ENCODE results near the gene TMCC1. TPM values are rescaled to one million over a fixed set of nuclear protein-coding genes. Genes with fewer than 3 reads are reported as not detected.
A peak's percentile ranks its signal among the peaks of the same experiment; 100 is the strongest.

TMCC1 gene
- polyA plus RNA-seq, 1 of the 3 experiments (the other 2 are of a cell fraction): 7.2 TPM

DNA sequence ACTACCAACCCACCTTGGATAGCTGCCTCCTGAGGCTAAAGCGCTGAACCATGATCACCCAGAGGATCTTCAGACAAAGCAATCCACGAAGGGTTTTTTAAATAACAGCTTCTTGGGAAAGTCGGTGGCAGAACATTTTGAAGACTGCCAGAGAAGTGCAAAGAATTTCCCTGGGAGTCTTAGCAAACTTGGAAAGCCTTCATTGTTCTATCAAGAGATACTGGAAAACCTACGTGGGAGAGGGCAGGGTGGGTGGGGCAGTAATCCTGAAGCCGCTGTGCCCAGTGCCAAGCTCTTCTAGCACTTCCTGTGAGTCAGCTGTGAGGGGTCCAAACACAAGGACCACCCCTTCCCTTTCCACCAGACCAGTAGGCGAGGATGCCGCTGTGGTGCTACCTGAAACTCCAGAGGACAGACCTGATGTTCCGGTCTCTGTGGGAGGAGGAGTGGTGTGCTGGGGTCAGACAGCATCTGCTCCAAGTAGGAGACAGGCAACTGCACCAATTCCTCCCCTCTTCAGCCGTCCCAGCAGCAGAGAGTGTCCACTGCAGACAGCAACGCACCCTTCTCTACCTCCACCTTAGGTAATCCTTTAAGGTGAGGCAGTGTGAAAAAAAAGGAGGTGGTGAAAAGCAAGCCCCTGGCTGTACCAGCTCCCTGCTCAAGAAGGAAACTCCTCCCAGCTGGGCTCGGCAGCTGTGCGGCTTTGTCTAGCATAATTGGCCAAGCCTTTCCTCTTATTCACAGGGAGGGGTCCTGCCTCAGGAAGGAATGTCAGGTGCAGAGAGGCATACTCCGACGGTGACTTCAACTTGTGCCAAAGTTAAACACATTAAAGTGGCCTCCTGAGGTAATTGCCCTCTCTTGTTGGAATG lies 99.0 kb downstream of the TMCC1 start (continued):
- TF ChIP-seq ZBTB33 (IDR thresholded peaks at IDR 0.05; ENCODE audit: borderline replicate concordance, low read depth) (no peak), GABPA (IDR thresholded peaks at IDR 0.05; ENCODE audit: low read depth) (no peak), MXI1 (IDR thresholded peaks at IDR 0.05; ENCODE audit: low read depth, low read length) (no peak), GATA2 (CRISPR knock-in tag; IDR thresholded peaks at IDR 0.05) (no peak)

DNA sequence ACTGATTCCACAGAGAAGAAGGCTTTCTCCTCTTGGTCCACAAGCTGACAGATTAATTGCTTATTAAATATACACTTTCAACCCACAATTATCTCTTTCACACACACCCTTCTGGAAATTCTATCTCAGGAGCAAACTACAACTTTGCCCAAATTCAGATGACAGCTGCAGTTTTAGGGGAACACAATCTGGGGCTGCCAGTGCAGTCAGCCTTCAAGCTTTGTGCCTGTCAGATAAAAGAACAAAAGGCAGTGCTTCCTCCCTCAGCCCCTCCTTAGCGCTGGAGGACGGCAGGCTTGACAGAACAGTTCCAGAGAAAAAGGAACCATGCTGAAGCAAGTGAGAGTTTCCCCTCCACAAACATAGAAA lies 99.6 kb downstream of the TMCC1 start:
- peaks cover 0 to 12% of the 10 kb centered on the region in 2 experiments; a peak in 3 of 4 replicates for H3K4me1 ChIP-seq (ENCODE audit: control insufficient read depth in 1 of 2, insufficient read depth in 2 of 2, low read depth in 1 of 2, low read length in 1 of 2)
- H3K36me3 ChIP-seq (replicated peaks in 1 of 2; ENCODE audit: control insufficient read depth in 1 of 2, insufficient read depth in 2 of 2, low read length in 1 of 2): no peaks in the 10 kb centered on the region
- H3K27me3 ChIP-seq (ENCODE audit: insufficient read depth): no peaks in the 10 kb centered on the region
- no peak overlapping the region for H2AFZ ChIP-seq (ENCODE audit: low read depth)
- WGBS (ENCODE audit: low lambda C conversion rate): 41% methylated on average over 2 of the region's 2 CpGs
- no peak overlapping the region for H3K9ac ChIP-seq
- peak; percentile 10 for DNase-seq
- TF ChIP-seq CTCF (IDR thresholded peaks at IDR 0.05): no peak
- no peak for TF ChIP-seq FOXJ3 (CRISPR knock-in tag; IDR thresholded peaks at IDR 0.05)
- TF ChIP-seq MXI1 (IDR thresholded peaks at IDR 0.05; ENCODE audit: low read depth, low read length): no peak
- no peak for TF ChIP-seq SMC3 (IDR thresholded peaks at IDR 0.05; ENCODE audit: low read depth, low read length)
- H3F3A ChIP-seq (replicated peaks; ENCODE audit: insufficient read depth): no peaks in the 10 kb centered on the region
- H4K20me1 ChIP-seq (ENCODE audit: insufficient read depth): no peaks in the 10 kb centered on the region
- 0 out of 2 replicates have a peak, but pooled peaks cover 3% of the 10 kb centered on the region for H3K79me2 ChIP-seq (ENCODE audit: insufficient read depth)
- ChIA-PET POLR2A (no interaction called here), CTCF (interaction anchor here (1.0 kb wide), 3 partner anchors 14 to 36 kb away, joined by 3 read pairs; no protein-coding TSS in a partner anchor)
- H3K27ac ChIP-seq (ENCODE audit: low read depth in 2 of 2, low read length in 1 of 2): no peak overlapping the region
- no peaks in the 10 kb centered on the region for H3K9me3 ChIP-seq
- H3K9me2 ChIP-seq: no peaks in the 10 kb centered on the region
- H3K4me2 ChIP-seq: peak overlapping the region; percentile 9; the same call in 1 of the 2 replicates
- H3K4me3 ChIP-seq (ENCODE audit: low read depth in 2 of 2, low read length in 1 of 2): no peak overlapping the region

- CTCF ChIA-PET: interaction anchor here (1.0 kb wide), 2 partner anchors 15 to 31 kb away, joined by 3 read pairs; no protein-coding TSS in a partner anchor
- Histone ChIP-seq H3K27ac (ENCODE audit: low read depth in 2 of 2, low read length in 1 of 2) (no peak overlapping the region), H3K4me2 (no peak overlapping the region), H3K9me2 (no peaks in the 10 kb centered on the region), H3K9me3 (no peaks in the 10 kb centered on the region), H3K79me2 (ENCODE audit: insufficient read depth) (peaks cover 3% of the 10 kb centered on the region; the same call in 1 of the 2 replicates), H3F3A (replicated peaks; ENCODE audit: insufficient read depth) (no peaks in the 10 kb centered on the region), H2AFZ (ENCODE audit: low read depth) (no peak overlapping the region), H4K20me1 (ENCODE audit: insufficient read depth) (no peaks in the 10 kb centered on the region), H3K4me3 (ENCODE audit: low read depth in 2 of 2, low read length in 1 of 2) (no peak overlapping the region), H3K4me1 (ENCODE audit: control insufficient read depth in 1 of 2, insufficient read depth in 2 of 2, low read depth in 1 of 2, low read length in 1 of 2) (peaks cover 0 to 12% of the 10 kb centered on the region in 2 experiments; a peak in 3 of 4 replicates), H3K9ac (no peak overlapping the region), H3K27me3 (ENCODE audit: insufficient read depth) (no peaks in the 10 kb centered on the region), H3K36me3 (replicated peaks in 1 of 2; ENCODE audit: control insufficient read depth in 1 of 2, insufficient read depth in 2 of 2, low read length in 1 of 2) (no peaks in the 10 kb centered on the region)
- POLR2A ChIA-PET: no interaction called here
- WGBS (ENCODE audit: low lambda C conversion rate): 84% methylated on average over 1 of the region's 1 CpG
- TF ChIP-seq RAD21 (IDR thresholded peaks at IDR 0.05; ENCODE audit: low read length): no peak
- no peak for DNase-seq
These were observed 100.2 kb downstream of the TMCC1 start for GRCh38 chr3:129793319-129793718.
